ENCODE measurements around the gene ENTR1.
A peak's percentile ranks its signal among the peaks of the same experiment; 100 is the strongest.

Gene ENTR1

GRCh38 chr9:136368190-136368589 lies 42.2 kb downstream of the ENTR1 start:
- Mint-ChIP-seq H3K4me1 (peaks cover 13% of the 10 kb centered on the region), H3K4me3 (no peak overlapping the region), H3K27me3 (no peaks in the 10 kb centered on the region), H3K9me3 (no peaks in the 10 kb centered on the region), H3K27ac (peak overlapping the region in 1 of 2 donors; percentile 71)
- DNase-seq = no peak
- ATAC-seq = no peak

GRCh38 chr9:136367296-136368145 lies 42.9 kb downstream of the ENTR1 start:
- ATAC-seq = no peak
- Mint-ChIP-seq H3K9me3 (no peaks in the 10 kb centered on the region), H3K27ac (peak overlapping the region in 1 of 2 donors; percentile 71), H3K4me3 (no peak overlapping the region), H3K4me1 (peaks cover 12% of the 10 kb centered on the region), H3K27me3 (no peaks in the 10 kb centered on the region)
- DNase-seq = no peak

- Mint-ChIP-seq H3K4me3 (no peak overlapping the region), H3K4me1 (peaks cover 18% of the 10 kb centered on the region), H3K9me3 (no peaks in the 10 kb centered on the region), H3K27me3 (no peaks in the 10 kb centered on the region), H3K27ac (peak overlapping the region in 1 of 2 donors; percentile 42)
- DNase-seq (no peak), ATAC-seq (no peak)
Observed at GRCh38 chr9:136366826-136367225, 43.6 kb downstream of the ENTR1 start.

- Mint-ChIP-seq H3K9me3 (no peaks in the 10 kb centered on the region), H3K4me3 (no peak overlapping the region), H3K27me3 (no peaks in the 10 kb centered on the region), H3K4me1 (peaks cover 18% of the 10 kb centered on the region), H3K27ac (peak overlapping the region in 1 of 2 donors; percentile 42)
- ATAC-seq (no peak), DNase-seq (no peak)
Observed at GRCh38 chr9:136365775-136366222, 44.6 kb downstream of the ENTR1 start.

DNA sequence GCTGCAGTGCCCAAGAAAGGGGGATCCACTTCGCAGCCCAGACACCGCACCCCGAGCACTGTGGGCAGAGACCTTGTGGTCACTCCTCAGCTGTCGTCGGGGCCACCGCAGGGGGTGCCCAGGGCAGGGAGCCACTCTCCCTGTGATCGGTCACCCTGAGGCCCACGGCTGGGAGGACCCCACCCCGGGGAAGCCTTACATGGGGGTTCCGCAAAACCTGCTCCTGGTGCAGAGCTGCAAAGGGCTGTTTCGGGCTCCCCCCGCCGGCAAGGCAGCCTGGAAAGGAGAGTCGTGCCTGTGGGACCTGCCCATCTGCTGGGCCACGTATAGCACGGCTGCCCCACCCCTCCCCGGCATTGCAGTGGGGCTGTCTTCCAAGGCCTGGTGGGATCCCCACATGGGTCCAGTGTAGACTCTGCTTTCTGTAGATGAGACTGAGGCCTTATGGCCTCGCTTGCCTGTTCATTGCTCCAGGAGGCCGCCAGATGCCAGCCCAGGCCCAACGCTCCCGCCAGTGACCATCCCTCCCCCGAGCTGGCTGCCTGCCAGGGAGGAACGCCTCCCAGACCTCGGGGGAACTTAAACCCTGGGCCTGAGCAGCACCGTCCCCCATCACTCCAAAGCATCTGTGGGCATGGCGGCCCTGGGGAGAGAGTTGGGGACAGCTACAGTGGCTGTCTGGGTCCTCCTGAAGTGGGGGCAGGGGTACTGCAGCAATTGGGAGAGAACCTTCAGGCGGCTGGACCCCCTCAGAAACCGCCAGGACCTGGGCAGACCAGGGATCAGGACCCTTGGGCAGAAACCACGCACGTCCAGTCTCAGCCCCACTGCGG lies 45.3 kb downstream of the ENTR1 start:
- no peak for DNase-seq
- Mint-ChIP-seq H3K9me3 (no peaks in the 10 kb centered on the region), H3K4me1 (peaks cover 18% of the 10 kb centered on the region), H3K4me3 (no peak overlapping the region), H3K27ac (no peak overlapping the region), H3K27me3 (no peaks in the 10 kb centered on the region)
- ATAC-seq = no peak

DNA sequence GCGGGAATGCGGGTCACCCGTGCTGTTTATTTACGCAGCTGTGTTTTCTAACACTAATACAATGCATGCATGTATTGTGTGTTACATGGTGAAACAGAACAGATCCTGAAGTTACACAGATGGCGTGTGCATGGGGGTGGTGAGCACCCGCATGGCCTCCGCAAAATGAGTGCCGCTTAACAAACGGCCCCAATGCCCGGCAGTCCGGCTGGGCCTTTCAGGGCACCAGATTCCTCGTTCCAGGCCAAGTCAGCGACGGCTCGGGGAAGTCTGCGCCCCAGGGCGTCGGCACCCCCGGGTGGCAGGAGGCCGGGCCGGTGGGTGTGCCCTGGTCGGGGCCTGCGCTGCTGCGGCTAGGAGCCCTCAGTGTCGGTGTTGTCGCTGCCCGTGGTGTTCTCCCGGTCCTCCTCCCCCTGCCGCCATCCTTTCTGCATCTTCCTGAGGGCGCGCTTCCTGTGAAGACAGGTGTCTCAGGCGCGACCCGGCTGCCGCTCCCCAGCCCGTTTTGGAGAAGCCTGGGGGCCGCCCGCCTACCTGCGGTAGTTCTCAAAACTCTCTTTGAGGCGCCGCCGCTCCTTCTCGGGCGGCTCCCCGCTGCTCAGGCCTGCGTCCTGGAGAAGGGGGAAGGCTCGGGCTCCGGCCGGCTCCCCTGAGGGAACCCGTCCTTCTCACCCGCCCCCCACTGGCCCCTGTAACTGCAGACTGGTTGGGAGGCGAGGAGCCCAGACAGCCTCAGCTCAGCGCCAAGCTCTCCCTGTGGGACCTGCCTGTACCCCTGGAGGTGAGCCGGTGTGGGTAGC lies 46.3 kb downstream of the ENTR1 start:
- Mint-ChIP-seq H3K27me3 (no peaks in the 10 kb centered on the region), H3K9me3 (no peaks in the 10 kb centered on the region), H3K27ac (no peak overlapping the region), H3K4me1 (peaks cover 18% of the 10 kb centered on the region), H3K4me3 (peak overlapping the region in 1 of 2 donors; percentile 55)
- ATAC-seq (no peak), DNase-seq (peak in 1 of 2 donors; percentile 28)

- peaks cover 18% of the 10 kb centered on the region for H3K4me1 Mint-ChIP-seq
Observed at GRCh38 chr9:136363106-136363948, 47.1 kb downstream of the ENTR1 start, which contains the start of gene DNLZ. Gene DNLZ, minus strand, starts transcription at chr9:136363744. Its CDS starts 30 bp downstream, at chr9:136363714.

GRCh38 chr9:136362450-136362784 lies 48.0 kb downstream of the ENTR1 start:
- no peaks in the 10 kb centered on the region for H3K27me3 Mint-ChIP-seq
- DNase-seq (no peak), ATAC-seq (no peak)
- H3K27ac Mint-ChIP-seq = peak overlapping the region in 1 of 2 donors; percentile 89
- no peak overlapping the region for H3K4me3 Mint-ChIP-seq
- no peaks in the 10 kb centered on the region for H3K9me3 Mint-ChIP-seq
- H3K4me1 Mint-ChIP-seq = peaks cover 18% of the 10 kb centered on the region

More at GRCh38 chr9:136363106-136363948, 47.1 kb downstream of the ENTR1 start, which contains the start of gene DNLZ:
- peak; percentile 88 to 91 for DNase-seq
- no peaks in the 10 kb centered on the region for H3K9me3 Mint-ChIP-seq
- peak; percentile 84 for ATAC-seq
- no peaks in the 10 kb centered on the region for H3K27me3 Mint-ChIP-seq
- H3K27ac Mint-ChIP-seq = peak within 1 kb of the TSS; percentile 78 to 89
- H3K4me3 Mint-ChIP-seq = peak within 1 kb of the TSS; percentile 85 to 91

DNA sequence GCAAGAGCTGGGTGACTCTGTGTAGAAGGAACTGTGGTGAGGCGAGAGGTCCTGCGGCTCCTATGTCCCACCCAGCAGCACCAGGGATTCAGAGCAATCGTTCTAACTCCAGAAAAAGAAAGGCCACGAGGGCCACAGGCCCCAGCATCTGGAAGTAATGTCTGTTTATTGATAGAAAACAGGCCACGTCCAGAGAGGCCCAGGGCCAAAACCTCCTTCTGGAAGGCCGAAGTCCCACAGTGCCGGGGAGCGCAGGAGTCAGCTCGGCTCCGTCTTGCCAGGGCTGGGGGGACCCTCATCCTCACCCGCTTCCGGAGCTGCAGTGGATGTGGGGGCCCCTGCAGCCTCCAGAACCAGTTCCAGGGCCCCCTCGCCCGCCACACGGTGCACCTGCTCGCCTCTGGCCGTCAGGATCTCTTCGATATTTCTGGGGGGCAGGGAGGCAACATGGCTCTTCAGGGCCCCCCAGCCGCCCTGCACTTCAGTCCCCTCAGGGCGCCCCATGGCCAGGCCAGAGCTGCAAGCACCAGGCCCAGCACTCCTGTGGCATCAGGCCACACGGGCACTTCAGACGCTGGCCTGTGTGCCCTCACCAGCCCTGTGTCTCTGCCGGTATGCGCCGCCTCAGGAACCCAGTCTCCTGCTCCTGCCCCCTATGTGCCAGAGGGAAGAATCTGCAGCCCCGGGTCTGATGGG lies 48.5 kb downstream of the ENTR1 start:
- H3K9me3 Mint-ChIP-seq = no peaks in the 10 kb centered on the region
- H3K4me3 Mint-ChIP-seq = no peak overlapping the region
- no peak for DNase-seq
- peaks cover 18% of the 10 kb centered on the region for H3K4me1 Mint-ChIP-seq
- ATAC-seq = no peak
- no peak overlapping the region for H3K27ac Mint-ChIP-seq
- no peaks in the 10 kb centered on the region for H3K27me3 Mint-ChIP-seq

- Mint-ChIP-seq H3K27ac (no peak overlapping the region), H3K9me3 (no peaks in the 10 kb centered on the region), H3K27me3 (no peaks in the 10 kb centered on the region), H3K4me1 (peaks cover 18% of the 10 kb centered on the region), H3K4me3 (peak overlapping the region in 1 of 2 donors; percentile 21)
- no peak for ATAC-seq
- no peak for DNase-seq
Observed at GRCh38 chr9:136361047-136361753, 49.2 kb downstream of the ENTR1 start.

- Mint-ChIP-seq H3K4me1 (peaks cover 18% of the 10 kb centered on the region), H3K4me3 (no peak overlapping the region), H3K9me3 (no peaks in the 10 kb centered on the region), H3K27ac (no peak overlapping the region), H3K27me3 (no peaks in the 10 kb centered on the region)
- no peak for ATAC-seq
- DNase-seq = no peak
Observed at GRCh38 chr9:136359774-136360718, 50.4 kb downstream of the ENTR1 start.

DNA sequence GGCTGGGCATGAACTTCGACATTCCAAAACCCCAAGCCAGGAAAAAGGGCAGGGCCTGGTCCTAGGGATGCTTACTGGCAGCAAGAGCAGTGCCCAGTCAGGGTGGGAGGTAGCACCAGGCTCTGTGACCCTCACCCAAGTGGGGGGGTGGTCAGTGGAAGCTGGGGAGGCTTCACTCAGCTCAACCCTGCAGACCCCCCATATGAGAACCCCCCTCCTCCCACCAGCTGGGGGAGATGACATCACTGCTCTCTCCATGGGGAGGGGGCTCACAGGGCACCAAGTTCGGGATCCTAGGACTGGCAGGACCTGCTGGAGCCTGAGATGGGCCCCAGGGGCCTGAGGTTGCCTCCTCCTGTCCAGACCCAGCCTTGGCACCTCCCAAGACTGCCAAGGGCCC lies 51.5 kb downstream of the ENTR1 start:
- Mint-ChIP-seq H3K4me3 (no peak overlapping the region), H3K27me3 (no peaks in the 10 kb centered on the region), H3K9me3 (no peaks in the 10 kb centered on the region), H3K4me1 (peaks cover 16% of the 10 kb centered on the region), H3K27ac (no peak overlapping the region)
- DNase-seq (no peak), ATAC-seq (no peak)

- Mint-ChIP-seq H3K27ac (no peak overlapping the region), H3K9me3 (no peaks in the 10 kb centered on the region), H3K4me3 (no peak overlapping the region), H3K4me1 (peaks cover 15% of the 10 kb centered on the region), H3K27me3 (no peaks in the 10 kb centered on the region)
- no peak for DNase-seq
- no peak for ATAC-seq
Observed at GRCh38 chr9:136358016-136358415, 52.4 kb downstream of the ENTR1 start.
